ENCODE data around the gene MRC2.
A peak's percentile ranks its signal among the peaks of the same experiment; 100 is the strongest.

DNA sequence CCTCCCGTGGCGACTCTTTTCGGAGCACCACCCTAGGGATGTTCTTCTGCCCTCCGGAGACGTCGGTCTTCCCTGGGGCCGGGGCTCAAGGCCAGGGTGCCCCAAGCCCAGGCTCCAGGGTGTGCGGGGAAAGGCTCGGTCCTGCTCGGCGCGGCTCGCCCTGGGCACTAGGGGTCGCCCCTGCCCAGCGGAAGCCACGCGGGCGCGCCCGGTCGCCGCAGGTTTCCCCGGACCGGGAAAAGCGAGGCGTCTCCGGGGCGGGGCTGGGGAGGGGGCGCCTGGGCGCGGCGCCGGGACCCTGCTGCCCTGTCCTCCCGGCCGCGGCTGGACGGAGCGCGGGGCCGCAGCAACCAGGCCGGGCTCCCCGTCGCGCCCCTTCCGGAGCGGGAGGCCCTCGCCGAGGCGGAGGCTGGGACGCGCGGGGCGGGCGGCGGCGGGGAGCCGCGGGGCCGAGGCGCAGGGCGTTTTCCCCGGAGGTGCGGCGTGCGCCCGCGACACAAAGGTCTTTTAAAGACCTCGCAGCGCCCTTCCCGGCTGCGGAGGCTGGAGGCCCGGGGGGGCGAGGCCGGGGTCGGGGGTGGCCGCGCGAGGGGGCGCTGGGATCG lies 76.4 kb downstream of the MRC2 start:
- TF ChIP-seq, protein P1, sequence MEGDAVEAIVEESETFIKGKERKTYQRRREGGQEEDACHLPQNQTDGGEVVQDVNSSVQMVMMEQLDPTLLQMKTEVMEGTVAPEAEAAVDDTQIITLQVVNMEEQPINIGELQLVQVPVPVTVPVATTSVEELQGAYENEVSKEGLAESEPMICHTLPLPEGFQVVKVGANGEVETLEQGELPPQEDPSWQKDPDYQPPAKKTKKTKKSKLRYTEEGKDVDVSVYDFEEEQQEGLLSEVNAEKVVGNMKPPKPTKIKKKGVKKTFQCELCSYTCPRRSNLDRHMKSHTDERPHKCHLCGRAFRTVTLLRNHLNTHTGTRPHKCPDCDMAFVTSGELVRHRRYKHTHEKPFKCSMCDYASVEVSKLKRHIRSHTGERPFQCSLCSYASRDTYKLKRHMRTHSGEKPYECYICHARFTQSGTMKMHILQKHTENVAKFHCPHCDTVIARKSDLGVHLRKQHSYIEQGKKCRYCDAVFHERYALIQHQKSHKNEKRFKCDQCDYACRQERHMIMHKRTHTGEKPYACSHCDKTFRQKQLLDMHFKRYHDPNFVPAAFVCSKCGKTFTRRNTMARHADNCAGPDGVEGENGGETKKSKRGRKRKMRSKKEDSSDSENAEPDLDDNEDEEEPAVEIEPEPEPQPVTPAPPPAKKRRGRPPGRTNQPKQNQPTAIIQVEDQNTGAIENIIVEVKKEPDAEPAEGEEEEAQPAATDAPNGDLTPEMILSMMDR (IDR thresholded peaks at IDR 0.05; ENCODE audit: insufficient read depth, low read depth, low read length) = peak; percentile 33
- no peak for TF ChIP-seq EZH2 (IDR thresholded peaks at IDR 0.05; ENCODE audit: insufficient read depth, low read length)
